ENCODE results near the gene RPS19BP1.

The RPS19BP1 gene

GRCh38 chr22:39488563-39489083 is 43.9 kb downstream of the RPS19BP1 start:
- DNase-seq: no peak

- no peak for DNase-seq
These were observed 44.6 kb downstream of the RPS19BP1 start for GRCh38 chr22:39487826-39488520.

DNA sequence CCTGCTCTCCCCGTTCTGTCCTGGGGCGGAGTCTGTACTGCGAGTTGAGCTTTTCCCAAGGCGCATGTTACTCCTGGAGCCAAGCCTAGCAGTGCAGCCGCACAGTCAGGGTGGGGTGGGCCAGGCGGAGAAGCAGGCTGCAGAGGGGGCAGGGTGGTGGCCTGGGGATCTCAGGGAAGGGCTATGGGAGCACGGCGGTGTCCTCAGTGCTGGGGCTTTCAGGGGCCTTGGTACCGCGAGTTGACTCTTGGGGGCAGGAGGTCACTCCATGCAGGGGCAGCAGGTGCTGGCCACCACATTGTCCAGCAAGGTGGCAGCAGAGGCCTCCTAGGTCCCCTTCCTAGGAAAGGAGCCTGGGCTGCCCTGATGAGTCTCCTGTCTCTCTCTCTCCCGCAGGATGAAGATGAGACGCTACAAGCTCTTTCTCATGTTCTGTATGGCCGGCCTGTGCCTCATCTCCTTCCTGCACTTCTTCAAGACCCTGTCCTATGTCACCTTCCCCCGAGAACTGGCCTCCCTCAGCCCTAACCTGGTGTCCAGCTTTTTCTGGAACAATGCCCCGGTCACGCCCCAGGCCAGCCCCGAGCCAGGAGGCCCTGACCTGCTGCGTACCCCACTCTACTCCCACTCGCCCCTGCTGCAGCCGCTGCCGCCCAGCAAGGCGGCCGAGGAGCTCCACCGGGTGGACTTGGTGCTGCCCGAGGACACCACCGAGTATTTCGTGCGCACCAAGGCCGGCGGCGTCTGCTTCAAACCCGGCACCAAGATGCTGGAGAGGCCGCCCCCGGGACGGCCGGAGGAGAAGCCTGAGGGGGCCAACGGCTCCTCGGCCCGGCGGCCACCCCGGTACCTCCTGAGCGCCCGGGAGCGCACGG is 45.4 kb downstream of the RPS19BP1 start:
- DNase-seq: no peak

GRCh38 chr22:39482768-39483167 is 49.8 kb downstream of the RPS19BP1 start:
- DNase-seq: no peak

DNA sequence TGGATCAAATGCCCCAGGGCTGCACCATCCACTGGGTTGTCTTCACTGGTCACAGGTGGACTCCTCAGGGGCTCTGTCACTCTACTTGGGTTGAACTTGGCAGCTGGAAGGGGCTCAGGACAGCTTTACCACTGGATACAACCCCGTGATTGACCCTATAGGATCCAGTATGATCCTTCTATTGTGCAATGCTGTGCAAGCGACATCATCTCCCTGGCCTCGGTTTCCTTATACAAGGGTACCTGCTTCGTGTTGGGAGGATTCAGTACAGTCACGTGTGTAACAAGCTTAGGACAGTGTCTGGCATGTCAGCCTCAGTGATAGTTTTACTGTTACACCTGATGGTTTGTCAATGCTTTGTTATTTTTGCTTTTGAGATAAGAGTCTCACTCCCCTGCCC is 51.0 kb downstream of the RPS19BP1 start:
- no peak for DNase-seq

- no peak for DNase-seq
These were observed 51.5 kb downstream of the RPS19BP1 start for GRCh38 chr22:39481054-39481453.

- DNase-seq: no peak
These were observed 52.0 kb downstream of the RPS19BP1 start for GRCh38 chr22:39480557-39480956.

DNA sequence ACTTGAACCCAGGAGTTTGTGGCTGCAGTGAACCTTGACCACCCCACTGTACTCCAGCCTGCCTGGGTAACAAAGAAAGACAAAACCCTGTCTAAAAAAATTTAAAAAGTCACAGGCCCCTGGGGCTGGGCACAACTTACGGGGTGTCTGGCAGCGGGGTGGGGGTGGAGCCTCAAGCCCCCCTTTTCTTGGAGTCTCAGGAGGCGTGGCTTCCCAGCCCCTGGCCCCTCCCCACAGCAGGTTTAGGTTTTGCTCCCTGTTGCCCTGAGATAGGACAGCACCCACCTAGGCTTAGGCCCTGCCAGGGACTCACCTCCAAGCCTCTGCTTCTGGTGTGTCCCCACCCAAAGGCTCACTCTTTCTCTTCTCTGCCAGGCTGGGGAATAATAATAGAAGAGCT is 53.3 kb downstream of the RPS19BP1 start:
- DNase-seq: no peak

All from CD4-positive, alpha-beta T cell treated with Interferon gamma for 1 hour (primary cell).